ENCODE data around the gene TLE6.

- TF ChIP-seq CTCF (IDR thresholded peaks at IDR 0.05; ENCODE audit: poor library complexity, severe bottlenecking), result no peak
- TF ChIP-seq EP300 (conservative IDR thresholded peaks at IDR 0.05; ENCODE audit: poor library complexity, severe bottlenecking), result no peak
- no peak for TF ChIP-seq POLR2AphosphoS5 (IDR thresholded peaks at IDR 0.05)
- no peak for TF ChIP-seq EZH2 (IDR thresholded peaks at IDR 0.05; ENCODE audit: borderline replicate concordance, insufficient read depth, low read length, poor library complexity, severe bottlenecking)
- TF ChIP-seq TAF1 (IDR thresholded peaks at IDR 0.05; ENCODE audit: low read depth), result no peak
- no peak for TF ChIP-seq RAD21 (conservative IDR thresholded peaks at IDR 0.05)
These were observed 47.1 kb downstream of the TLE6 start for GRCh38 chr19:3024509-3024869.
